ENCODE results near the gene KLF11.
A peak's percentile ranks its signal among the peaks of the same experiment; 100 is the strongest.

KLF11 gene

GRCh38 chr2:10071176-10071575 is 27.8 kb downstream of the KLF11 start:
- no peak for DNase-seq

DNA sequence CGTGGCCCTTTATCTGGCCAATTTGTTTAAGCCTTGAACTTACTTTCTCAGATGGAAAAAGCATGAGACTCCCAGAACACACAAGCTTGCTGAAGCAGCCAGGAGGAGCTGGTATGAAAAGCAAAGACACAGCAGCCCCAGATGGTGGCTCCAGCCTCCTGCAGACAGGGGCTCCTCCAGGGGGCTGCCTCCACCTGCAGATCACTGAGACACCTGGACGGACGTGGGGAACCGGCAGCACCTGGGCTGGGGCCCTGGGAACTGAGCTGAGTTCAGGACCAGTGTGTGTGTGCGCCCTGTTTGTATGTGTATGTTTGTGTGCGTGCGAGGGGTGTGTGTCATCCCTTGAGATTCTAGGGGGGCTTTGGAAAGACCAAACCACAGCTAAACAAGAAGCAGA is 28.2 kb downstream of the KLF11 start:
- DNase-seq: no peak

- peak; percentile 71 for DNase-seq
These were observed 29.5 kb downstream of the KLF11 start for GRCh38 chr2:10072656-10073480.

DNA sequence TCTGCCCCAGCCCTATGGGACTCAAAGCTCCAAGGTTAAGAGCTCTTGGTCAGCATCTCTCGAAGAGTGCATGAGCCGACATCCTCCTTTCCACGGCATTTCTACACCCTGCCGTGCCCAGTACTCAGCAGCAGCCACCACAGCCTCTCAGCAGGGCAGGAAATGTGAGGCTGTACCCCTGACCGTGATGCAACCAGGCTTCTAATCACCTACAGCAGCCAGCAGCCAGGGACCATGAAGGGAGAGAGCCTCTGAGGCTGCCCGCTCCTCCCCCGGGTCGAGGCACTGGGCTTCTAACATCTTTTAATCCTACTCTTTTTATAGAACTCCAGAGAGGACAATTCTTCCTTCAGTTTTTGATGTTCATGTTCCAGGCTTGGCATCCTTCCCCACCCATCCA is 30.4 kb downstream of the KLF11 start:
- no peak for DNase-seq

- DNase-seq: no peak
These were observed 31.8 kb downstream of the KLF11 start for GRCh38 chr2:10075101-10075500.

DNA sequence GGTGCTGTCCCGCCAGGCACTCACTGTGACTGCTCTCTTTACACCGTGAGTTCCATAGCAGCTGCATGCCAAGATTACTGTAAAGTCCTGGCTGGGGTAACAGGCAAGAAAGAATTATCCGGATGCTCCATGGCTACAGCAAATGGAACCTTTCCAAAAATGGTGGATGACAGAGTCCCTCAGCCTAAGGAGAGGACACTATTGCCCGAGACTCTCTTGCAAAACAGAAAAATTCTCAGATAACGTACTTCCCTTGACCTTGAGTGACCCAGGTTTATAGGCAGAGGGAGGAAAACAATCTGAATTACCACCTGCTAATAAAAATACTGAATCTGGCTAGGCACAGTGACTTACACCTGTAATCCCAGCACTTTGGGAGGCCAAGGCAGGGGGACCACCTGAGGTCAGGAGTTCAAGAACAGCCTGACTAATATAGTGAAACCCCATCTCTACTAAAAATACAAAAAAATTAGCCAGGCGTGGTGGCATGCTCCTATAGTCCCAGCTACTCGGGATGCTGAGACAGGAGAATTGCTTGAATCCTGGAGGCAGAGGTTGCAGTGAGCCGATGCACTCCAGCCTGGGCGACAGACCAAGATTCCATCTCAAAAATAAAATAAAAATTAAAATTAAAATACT is 32.3 kb downstream of the KLF11 start:
- DNase-seq: no peak

- DNase-seq: no peak
These were observed 33.2 kb downstream of the KLF11 start for GRCh38 chr2:10076511-10076910.

- no peak for DNase-seq
These were observed 33.7 kb downstream of the KLF11 start for GRCh38 chr2:10076988-10077527.

DNA sequence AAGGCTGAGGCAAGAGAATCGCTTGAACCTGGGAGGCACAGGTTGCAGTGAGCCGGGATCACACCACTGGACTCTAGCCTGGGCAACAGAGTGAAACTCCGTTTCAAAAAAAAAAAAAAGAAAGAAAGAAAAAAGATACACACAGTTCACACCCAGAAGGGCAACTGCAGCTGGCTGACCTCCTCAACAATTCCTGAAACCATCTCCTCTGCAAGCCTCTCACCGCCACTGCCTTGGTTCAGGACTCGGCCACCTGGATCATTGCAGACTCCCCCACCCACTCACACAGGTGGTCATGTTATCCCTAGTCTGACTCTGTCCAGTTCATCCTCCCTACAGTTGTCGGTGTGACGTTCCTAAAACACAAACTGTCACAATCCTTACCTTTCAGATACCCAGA is 34.7 kb downstream of the KLF11 start:
- no peak for DNase-seq

DNA sequence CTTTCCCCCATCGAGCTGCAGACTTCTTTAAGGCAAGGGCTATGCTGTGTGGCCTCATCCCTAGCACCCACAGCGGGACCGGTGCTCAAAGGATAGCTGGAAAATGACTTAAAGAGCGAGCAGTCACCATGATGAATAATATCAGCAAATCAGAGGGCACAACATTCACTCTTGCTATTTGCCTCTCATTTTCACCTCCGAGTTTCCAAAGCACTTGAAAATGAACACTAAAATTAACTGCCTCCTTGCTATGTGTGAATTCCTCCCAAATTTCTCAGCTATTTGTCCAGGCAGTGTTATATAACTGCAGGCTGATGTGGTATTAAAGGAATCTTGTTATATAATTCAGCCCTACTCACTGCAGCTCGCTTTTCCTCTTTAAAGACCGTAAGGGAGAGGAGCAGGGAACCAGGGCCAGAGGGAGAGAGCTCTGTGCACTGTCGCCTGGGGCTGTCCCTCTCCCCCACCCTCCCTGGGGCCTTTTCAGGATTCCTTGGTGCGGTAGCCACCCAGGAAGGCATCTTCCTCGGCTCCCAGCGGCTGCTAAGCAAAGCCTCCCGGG is 35.4 kb downstream of the KLF11 start:
- no peak for DNase-seq

DNA sequence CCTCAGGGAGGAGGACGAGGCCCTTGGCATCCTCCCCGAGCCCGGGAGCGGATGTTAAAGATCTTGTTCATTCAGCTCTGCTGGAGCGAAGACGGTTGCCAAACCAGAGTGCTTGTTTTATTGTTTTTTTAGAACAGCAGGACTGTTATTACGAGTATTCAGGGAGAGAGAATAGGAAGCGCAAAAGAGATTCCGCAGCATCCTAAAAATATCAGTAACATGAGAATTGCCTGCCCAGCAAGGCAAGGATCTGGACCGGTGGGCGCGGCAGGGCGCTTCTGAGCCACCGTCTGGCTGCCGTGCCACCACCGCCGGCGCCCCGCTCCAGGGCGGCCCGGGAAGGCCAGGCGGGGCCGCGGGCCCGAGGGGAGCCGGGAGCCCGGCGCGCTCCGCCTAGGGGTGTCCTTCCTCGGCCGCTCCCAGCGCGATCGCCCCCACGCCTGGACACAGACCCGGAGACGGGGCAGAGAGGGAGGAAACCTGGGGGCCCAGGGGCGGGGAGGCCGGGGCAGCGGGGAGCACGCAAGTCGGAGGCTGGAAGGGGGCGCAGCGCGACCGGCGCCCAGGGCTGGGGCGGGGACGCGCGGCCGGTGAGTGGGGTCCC is 36.0 kb downstream of the KLF11 start:
- DNase-seq: no peak

DNA sequence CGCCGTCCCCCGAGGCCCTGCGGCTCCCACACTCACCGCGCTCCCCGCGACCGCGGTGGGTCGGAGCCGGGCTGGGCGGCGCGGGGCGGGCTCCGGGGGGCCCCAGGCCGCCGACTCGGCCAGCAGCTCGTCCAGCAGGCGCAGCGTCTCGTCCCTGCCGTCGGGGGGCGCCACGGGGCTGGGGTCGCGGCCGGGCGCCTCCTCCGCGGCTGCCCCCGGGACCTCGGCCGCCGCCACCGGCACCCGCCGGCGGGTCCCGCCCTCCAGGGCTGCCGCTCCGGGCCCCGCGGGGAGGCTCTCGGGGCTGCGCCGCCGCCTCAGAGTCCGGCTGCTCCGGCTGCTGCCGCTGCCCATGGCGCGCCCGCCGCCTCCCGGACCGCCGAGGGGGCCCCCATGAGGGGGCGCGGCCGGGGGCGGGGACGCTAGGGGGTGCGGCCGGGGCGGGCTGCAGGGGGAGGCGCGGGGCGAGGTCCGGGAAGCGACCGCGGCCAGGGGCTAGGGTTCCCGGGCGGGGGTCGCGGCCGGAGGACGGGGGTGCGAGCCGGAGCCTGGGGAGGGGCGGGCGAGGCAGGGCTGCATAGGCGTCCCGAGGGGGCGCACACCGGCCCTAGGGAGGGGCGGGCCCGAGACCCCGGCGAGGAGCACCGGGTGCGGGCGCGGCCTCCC is 36.7 kb downstream of the KLF11 start, which contains the start of gene CYS1:
TSS of gene CYS1 (minus strand) at position 542 of the 666 bp plus-strand sequence. CDS start at position 354, 188 bp downstream.
- no peak for DNase-seq

DNA sequence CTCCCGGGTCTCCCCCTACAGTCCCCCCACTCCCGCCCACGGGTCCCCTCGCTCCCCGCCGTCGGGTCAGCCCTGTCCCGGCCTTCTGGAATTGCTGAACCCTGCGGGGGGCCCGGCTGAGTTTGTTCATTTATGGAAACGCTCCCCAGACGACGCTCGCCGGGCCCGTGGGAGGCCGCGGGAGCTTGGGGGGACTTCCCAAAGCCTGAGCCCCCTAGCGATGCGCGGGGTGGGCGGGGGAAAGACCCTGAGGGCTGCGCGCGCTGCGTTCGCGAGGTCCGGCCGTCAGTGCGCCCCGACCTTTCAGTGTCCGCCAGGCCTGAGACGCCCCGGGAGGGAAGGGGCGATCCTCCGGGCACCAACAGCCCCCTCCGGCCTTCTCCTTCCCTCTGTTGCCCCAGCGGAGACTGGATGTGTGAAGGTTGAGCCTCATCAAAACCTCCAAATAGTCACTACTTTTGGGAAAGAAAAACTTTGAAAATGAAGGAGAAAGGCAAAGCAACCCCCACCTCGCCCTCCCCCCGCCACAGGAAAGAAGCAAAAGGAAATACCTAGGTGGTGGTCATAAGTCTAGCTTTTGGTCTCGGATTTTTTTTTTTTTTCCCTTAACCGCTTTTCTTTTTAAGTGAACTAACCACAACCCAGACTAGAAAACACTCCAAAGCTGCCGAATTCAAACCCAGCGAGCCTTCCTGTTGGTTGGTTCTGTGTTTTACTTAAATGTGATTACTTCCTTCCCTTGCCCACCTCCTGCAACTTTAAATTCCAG is 37.4 kb downstream of the KLF11 start:
- DNase-seq: no peak

- DNase-seq: no peak
These were observed 39.7 kb downstream of the KLF11 start for GRCh38 chr2:10083046-10083445.

GRCh38 chr2:10083692-10084211 is 40.4 kb downstream of the KLF11 start:
- DNase-seq: no peak

DNA sequence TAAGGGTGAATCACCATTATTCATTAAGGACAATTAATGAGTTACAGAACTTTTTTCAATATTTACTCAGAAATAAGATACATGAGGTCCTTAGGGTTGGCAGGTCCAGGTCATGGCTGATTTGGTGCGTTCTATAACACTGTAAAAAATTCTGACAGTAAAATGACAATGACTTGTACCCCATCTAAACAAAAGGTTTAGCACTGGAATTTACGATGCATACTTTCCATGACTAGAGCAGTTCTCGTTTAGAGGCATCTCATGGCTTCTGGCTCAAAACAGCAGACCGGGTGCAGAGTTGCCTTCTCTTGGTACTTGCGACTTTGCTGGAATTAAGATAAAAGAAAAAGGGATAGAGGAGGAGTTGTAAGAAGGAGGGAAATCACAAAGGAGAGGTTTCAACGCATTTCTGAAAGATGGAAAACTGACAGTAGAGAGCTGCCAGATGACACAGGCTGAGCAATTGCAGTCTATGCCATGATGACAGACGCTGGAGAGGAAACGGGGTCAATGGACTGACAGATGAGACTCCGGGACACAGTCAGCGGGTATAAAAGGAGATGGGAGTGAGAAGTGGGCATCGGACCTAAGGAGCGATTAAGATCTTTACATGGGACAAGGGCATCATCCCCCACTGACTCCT is 41.0 kb downstream of the KLF11 start:
- DNase-seq: no peak

GRCh38 chr2:10085043-10085667 is 41.8 kb downstream of the KLF11 start:
- DNase-seq: no peak

DNA sequence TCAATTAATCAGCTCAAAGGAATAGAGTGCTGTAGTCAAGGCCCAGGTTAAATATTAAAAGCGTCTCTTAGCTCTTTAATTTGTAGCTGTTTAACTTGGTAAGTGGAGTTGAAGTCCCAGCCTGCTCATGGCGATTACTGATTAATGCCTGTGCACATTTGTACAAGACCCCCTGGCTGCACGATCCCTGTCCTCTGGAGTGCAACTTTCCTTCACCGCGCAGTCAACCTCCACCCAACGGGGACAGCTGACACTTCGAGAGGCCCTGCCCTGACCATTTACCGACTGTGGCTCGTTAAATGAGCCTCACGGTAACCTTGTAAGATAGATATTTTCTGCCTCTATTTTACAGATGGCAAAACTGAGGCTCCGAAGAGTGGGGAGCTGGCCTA is 42.3 kb downstream of the KLF11 start:
- no peak for DNase-seq

DNA sequence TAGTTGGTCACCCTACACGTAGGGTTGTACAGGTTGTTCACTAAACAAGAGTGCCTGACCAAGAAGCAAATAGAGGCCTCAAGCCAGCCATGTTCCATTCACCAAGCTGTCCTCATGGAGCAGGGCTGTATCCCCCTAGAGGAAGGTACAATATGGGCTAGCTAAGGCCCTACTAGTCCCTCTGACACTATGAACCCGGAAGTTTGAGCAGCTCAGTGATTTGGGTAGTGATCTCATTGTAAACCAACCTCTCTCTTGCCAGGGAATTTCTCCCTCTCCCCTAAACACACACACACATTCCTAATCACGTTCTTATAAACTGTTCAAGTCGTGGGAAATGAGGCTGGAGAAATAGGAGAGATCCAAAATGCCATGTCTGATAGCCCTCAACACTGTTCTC is 43.6 kb downstream of the KLF11 start:
- no peak for DNase-seq

DNA sequence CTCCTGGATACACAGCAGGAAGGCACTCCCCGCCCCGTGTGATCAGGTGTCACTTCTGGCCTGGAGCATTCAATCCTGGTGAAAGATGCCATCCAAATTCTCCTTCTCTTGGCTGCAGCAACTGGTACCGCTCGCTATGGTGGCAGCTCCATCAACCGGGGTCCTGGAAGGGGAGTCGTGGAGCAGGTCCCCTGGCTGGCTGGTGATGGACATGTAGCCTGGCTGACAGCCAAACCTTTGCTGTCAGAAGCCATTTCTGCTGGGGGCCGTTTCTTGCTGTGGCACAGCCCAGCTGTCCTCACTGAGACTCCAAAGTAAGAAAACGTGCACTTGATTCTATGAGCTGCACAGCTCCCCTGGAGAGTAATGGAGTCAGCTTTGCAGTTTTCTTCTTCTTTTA is 44.0 kb downstream of the KLF11 start:
- no peak for DNase-seq
